Dendritic cell treated with granulocyte-macrophage colony-stimulating factor and Interleukin-4, amounts not matched to agents 40 ng/mL and 50 ng/mL, for 4 days (primary cell): ENCODE results near the gene STX17.
"Not testable (repeated sequence)": the region's sequence is repeated elsewhere in the genome, so short reads cannot be mapped to it uniquely, and the experiment has no call there.

ENCODE experiments used
- H3K27ac Mint-ChIP-seq: one replicate; pipeline ENCODE4 v1.8.0; 2022; ENCODE audit warnings: mild to moderate bottlenecking, mixed read lengths
- H3K27me3 Mint-ChIP-seq: one replicate; pipeline ENCODE4 v1.8.0; 2022; ENCODE audit warnings: mild to moderate bottlenecking, mixed read lengths
- H3K36me3 Mint-ChIP-seq: one replicate; pipeline ENCODE4 v1.8.0; 2022; ENCODE audit warnings: low read depth, mixed read lengths
- H3K4me1 Mint-ChIP-seq: one replicate; pipeline ENCODE4 v1.8.0; 2022; ENCODE audit warnings: low read depth, mixed read lengths
- H3K4me3 Mint-ChIP-seq: one replicate; pipeline ENCODE4 v1.8.0; 2022; ENCODE audit warnings: mild to moderate bottlenecking, moderate library complexity, mixed read lengths
- H3K9me3 Mint-ChIP-seq: one replicate; pipeline ENCODE4 v1.8.0; 2022; ENCODE audit warnings: mixed read lengths
- intact Hi-C: fragments of 100-400 bp; cut with micrococcal nuclease; formaldehyde crosslinking; loops from one replicate; pipeline ENCODE4 v1.15.0; 2022

The STX17 gene

DNA sequence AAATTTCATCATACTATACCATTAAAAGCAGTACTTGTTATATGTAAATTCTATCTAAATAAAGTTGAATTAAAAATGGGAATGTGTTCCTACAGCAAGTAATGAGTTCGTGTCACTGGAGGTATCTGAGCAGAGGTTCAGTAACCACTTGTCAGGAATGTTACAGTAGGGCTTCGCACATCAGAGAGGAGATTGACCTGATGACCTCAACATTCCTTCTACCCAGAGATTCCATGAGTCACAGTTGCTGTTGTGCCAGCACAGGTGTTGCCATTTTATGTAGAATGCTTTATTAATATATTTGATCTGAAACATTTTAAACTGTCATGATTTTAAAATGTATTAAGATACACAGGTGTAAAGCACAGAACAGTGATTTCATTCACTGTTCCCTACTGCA lies 60.3 kb downstream of the STX17 start:
- Mint-ChIP-seq H3K27me3 (no peaks in the 10 kb centered on the region), H3K4me1 (no peaks in the 10 kb centered on the region), H3K4me3 (no peak overlapping the region), H3K36me3 (peaks cover 47% of the 10 kb centered on the region), H3K27ac (no peak overlapping the region), H3K9me3 (no peaks in the 10 kb centered on the region)
- intact Hi-C loops: no loop called here

DNA sequence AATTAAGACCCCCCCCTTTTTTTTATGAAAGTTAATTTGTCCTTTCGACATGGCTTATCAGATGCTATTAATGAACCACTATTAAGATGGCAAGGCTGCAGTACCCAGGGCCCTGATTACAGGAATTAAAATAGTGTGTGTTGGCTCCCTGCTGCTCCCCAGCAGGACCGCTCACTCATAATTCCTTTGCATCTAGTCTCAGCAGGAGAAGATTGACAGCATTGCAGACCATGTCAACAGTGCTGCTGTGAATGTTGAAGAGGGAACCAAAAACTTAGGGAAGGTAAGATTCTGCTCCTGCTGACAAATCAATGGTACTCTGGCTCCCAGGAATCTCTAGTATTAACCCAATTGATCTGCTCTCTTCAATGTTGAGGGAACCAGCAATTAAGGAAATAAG lies 61.0 kb downstream of the STX17 start:
- no peaks in the 10 kb centered on the region for H3K27me3 Mint-ChIP-seq
- no peaks in the 10 kb centered on the region for H3K9me3 Mint-ChIP-seq
- H3K36me3 Mint-ChIP-seq: peaks cover 45% of the 10 kb centered on the region
- intact Hi-C loops: no loop called here
- no peaks in the 10 kb centered on the region for H3K4me1 Mint-ChIP-seq
- no peak overlapping the region for H3K27ac Mint-ChIP-seq
- no peak overlapping the region for H3K4me3 Mint-ChIP-seq

DNA sequence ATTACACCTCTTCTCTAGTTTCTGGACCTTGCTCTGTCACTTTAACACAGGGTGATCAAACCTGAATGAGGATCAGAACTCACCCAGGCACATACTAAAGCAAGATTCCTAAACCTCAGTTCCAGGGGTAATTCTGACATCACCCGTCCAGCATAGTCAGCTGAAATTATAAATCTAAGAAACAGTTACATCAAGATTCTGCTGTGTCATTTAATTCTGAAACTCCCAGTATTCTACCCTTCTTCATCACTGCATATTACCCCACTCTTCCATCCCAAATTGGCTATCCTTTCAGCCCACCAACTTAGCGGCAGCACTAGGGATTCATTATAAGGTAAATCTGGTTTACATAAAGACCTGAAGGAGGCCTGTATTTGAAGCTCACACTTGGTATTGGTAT lies 64.0 kb downstream of the STX17 start:
- no peaks in the 10 kb centered on the region for H3K27me3 Mint-ChIP-seq
- peaks cover 39% of the 10 kb centered on the region for H3K36me3 Mint-ChIP-seq
- no peaks in the 10 kb centered on the region for H3K4me1 Mint-ChIP-seq
- intact Hi-C loops: no loop called here
- H3K27ac Mint-ChIP-seq: no peak overlapping the region
- no peak overlapping the region for H3K4me3 Mint-ChIP-seq
- no peaks in the 10 kb centered on the region for H3K9me3 Mint-ChIP-seq

DNA sequence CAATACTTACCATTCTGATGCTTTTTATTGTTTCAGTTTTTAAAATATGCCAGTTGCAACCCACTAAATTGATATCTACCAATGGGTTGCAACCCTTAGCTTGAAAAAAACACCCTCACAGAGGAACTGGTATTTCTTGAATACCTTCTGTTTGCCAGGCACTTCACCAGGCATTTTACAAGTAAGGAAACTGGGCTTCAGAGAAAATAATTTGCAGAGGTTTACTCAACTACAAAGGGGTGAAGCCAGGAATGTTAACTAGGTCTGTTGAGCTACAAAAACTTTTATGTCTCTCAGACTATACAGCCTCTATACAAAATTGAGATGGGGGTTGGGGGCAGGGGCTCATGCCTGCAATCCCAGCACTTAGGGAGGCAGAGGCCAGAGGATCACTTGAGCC lies 65.0 kb downstream of the STX17 start:
- Mint-ChIP-seq H3K9me3 (no peaks in the 10 kb centered on the region), H3K27ac (no peak overlapping the region), H3K4me1 (no peaks in the 10 kb centered on the region), H3K36me3 (peaks cover 32% of the 10 kb centered on the region), H3K4me3 (no peak overlapping the region), H3K27me3 (no peaks in the 10 kb centered on the region)
- intact Hi-C loops: no loop called here

DNA sequence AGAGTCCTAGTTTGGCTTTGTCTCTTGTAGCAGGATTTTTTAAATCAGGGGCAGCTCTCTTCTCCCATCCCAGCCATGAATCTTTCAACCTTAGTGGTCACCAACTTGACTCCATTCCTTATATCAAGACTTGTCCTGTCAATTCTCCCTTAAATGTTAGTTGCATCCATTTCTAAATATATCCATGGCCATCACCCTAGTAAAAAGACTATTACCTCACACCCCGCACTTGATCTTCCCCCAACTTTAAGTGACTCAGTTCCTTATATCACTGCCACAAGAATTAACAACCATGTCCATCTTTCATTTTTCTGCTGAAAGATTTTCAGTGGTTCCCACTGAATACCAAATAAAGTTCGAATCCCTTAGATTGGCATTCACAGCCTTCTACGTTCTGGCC lies 67.0 kb downstream of the STX17 start:
- intact Hi-C loops: no loop called here
- Mint-ChIP-seq H3K4me1 (no peaks in the 10 kb centered on the region), H3K27ac (no peak overlapping the region), H3K4me3 (no peak overlapping the region), H3K27me3 (no peaks in the 10 kb centered on the region), H3K36me3 (peaks cover 27% of the 10 kb centered on the region), H3K9me3 (no peaks in the 10 kb centered on the region)

DNA sequence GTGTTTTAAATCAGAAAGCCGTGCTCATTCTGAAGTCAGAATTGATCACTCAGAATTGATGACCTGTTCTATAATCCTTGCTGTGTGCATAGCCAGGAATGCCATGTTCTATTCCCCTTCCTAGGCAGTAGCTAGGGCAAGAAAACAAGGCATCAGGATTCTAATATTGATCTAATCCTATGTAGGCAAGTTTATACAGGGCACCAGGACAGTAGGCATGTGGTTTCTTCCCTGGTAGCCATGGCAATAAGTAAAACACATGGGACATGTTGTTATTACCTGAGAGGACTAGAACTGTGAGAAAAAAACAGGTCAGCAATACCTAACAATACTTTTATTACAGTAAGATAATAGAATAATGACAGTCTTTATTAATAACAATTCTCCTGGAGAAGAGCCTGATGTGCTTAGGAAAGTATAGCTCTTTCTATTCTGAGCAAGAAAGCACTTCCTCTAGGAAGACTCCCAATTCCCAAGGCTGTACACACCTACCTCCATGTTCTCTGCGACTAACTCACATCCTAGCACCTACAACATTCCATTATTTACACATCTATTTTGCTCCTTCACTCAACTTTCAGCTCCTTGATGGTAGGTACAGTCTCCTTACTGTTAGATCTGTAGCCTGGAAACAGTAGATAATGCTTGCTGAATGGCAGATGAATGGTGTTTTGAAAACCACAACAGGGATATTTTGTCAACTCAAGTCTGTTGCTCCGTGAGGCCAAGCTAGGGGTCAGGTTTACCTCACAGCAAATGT lies 70.8 kb downstream of the STX17 start:
- Mint-ChIP-seq H3K9me3 (no peaks in the 10 kb centered on the region), H3K27ac (no peak overlapping the region), H3K27me3 (no peaks in the 10 kb centered on the region), H3K4me1 (no peaks in the 10 kb centered on the region), H3K4me3 (no peak overlapping the region), H3K36me3 (peaks cover 30% of the 10 kb centered on the region)
- intact Hi-C loops: no loop called here

DNA sequence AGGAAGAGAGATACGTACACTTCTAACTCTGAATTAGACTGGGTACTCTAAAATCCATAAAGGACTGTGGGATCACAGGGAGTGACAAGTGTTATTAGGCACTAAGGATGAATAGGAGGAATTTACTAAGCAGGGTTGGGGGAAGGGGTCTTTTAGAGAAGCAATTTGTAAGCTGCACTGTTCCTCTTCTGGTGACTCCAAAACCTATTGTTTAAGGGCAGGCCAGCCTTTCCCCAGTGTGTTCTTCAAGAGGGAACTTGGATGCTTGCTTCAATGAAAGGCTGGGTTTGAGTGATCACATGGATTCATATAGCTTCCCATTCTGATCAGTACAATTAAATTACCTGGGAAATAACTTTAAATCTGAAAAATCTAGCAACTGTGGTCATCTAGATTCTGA lies 71.8 kb downstream of the STX17 start:
- Mint-ChIP-seq H3K36me3 (peaks cover 38% of the 10 kb centered on the region), H3K27me3 (no peaks in the 10 kb centered on the region), H3K9me3 (no peaks in the 10 kb centered on the region), H3K4me3 (no peak overlapping the region), H3K27ac (no peak overlapping the region), H3K4me1 (no peaks in the 10 kb centered on the region)
- intact Hi-C loops: no loop called here

DNA sequence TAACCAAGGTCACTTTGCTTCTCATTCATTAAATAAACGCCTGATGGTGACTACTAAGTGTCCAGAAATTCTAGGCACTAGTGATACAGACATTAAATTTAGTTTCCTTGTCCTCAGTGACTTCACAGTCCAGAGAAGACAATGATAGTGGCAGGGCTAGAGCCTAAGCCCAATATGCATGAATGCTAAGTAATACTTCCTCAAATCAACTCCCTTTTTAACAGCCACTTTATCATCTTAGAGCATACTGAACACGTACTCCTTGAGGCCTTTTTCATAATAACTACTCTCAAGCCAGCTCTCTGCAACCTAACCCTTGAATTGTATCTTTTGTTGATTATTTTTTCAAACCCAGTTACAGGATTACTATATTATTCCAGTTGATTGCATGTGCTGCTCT lies 74.1 kb downstream of the STX17 start:
- Mint-ChIP-seq H3K4me3 (no peak overlapping the region), H3K9me3 (no peaks in the 10 kb centered on the region), H3K36me3 (peaks cover 43% of the 10 kb centered on the region), H3K27ac (no peak overlapping the region), H3K27me3 (no peaks in the 10 kb centered on the region), H3K4me1 (no peaks in the 10 kb centered on the region)
- intact Hi-C loops: no loop called here

DNA sequence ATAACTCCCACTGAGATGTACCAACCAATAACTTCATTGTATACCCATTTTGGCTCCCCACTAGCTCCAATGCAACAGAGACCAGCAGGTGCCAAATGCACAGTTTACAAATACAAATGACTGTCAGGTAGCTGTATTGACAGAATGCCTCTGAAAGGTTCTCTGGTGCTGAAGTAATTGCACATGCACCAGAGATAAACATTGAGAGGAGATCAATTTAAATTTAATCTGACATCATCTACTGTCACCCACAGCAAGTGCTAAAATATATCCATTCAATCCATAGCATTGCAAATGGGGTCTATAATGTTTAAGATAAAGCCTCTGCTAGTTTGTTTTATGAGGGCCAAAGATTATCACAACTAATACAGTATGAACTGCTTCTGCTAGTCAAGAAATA lies 80.2 kb downstream of the STX17 start:
- Mint-ChIP-seq H3K4me3 (no peak overlapping the region), H3K9me3 (peaks cover 14% of the 10 kb centered on the region), H3K4me1 (no peaks in the 10 kb centered on the region), H3K36me3 (peaks cover 62% of the 10 kb centered on the region), H3K27me3 (no peaks in the 10 kb centered on the region), H3K27ac (no peak overlapping the region)
- intact Hi-C loops: no loop called here

DNA sequence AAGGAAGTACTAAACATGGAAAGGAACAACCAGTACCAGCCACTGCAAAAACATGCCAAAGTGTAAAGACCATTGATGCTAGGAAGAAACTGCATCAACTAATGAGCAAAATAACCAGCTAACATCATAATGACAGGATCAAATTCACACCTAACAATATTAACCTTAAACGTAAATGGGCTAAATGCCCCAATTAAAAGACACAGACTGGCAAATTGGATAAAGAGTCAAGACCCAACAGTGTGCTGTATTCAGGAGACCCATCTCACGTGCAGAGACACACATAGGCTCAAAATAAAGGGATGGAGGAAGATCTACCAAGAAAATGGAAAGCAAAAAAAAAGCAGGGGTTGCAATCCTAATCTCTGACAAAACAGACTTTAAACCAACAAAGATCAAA lies 84.1 kb downstream of the STX17 start:
- H3K4me1 Mint-ChIP-seq, H3K27me3 Mint-ChIP-seq, intact Hi-C loops, H3K27ac Mint-ChIP-seq, H3K4me3 Mint-ChIP-seq: not testable (repeated sequence)
- H3K36me3 Mint-ChIP-seq: peaks cover 74% of the 10 kb centered on the region
- peaks cover 16% of the 10 kb centered on the region for H3K9me3 Mint-ChIP-seq

DNA sequence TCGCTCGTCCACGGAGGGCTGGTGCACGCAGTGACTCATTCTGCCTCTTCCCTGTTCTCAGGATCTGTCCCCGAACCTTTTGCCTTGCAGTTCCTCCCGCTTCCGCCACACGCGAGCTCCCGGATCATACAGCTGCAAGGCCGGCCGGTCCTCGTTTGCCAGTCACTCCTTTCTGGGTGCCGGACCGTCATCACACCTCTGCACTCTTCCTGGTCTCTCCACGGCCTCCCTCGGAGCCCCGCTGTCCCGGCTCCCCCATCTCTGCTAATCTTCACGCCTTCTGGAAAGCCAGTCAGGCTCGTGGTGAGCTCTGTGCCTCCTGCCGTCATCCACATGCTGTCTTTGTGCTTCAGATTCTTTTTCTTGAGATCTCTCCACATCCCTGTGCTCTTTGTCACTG lies 91.8 kb downstream of the STX17 start:
- Mint-ChIP-seq H3K4me3 (no peak overlapping the region), H3K9me3 (peaks cover 11% of the 10 kb centered on the region), H3K27ac (no peak overlapping the region), H3K36me3 (peaks cover 77% of the 10 kb centered on the region), H3K4me1 (no peaks in the 10 kb centered on the region), H3K27me3 (no peaks in the 10 kb centered on the region)
- intact Hi-C loops: no loop called here

DNA sequence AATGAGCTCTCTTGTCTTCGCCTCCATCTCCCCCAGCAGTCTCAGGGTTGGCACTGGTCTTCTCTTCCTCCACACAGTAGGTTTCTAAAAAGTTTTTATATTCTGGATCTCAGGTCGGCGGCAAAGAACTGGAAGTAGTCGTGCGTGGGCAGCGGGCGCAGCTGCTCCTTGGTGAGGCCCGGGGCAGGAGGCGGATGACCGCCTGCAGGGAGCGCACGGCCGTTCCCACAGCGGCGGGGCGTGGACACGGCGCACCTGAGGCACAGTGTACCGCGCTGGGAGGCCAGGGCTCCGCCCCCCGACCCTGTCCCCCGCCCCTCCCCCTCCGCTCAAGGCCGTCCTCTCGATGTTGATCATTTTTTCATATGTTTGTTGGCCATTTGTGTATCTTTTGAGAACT lies 92.4 kb downstream of the STX17 start:
- intact Hi-C loops: no loop called here
- Mint-ChIP-seq H3K36me3 (peaks cover 78% of the 10 kb centered on the region), H3K27ac (no peak overlapping the region), H3K27me3 (no peaks in the 10 kb centered on the region), H3K4me3 (no peak overlapping the region), H3K4me1 (no peaks in the 10 kb centered on the region), H3K9me3 (peaks cover 11% of the 10 kb centered on the region)

DNA sequence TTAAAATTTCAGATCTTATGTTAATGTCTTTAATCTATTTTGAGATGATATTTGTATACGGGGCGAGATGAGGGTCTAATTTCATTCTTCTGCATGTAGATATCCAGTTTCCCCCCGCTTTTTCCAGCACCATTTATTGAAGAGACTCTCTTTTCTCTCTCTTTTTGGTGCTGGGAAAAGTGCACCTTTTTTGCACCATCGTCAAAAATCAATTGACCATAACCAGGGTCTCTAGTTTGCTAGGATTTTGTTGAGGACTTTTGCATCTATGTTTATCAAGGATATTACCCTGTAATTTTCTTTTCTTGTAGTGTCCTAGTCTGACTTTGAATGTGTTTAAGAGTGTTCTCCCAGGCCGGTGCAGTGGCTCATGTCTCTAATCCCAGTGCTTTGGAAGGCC lies 93.3 kb downstream of the STX17 start:
- no peak overlapping the region for H3K4me3 Mint-ChIP-seq
- no peaks in the 10 kb centered on the region for H3K4me1 Mint-ChIP-seq
- H3K27me3 Mint-ChIP-seq: no peaks in the 10 kb centered on the region
- no peak overlapping the region for H3K27ac Mint-ChIP-seq
- H3K36me3 Mint-ChIP-seq: peaks cover 78% of the 10 kb centered on the region
- peaks cover 11% of the 10 kb centered on the region for H3K9me3 Mint-ChIP-seq
- intact Hi-C loops: no loop called here

DNA sequence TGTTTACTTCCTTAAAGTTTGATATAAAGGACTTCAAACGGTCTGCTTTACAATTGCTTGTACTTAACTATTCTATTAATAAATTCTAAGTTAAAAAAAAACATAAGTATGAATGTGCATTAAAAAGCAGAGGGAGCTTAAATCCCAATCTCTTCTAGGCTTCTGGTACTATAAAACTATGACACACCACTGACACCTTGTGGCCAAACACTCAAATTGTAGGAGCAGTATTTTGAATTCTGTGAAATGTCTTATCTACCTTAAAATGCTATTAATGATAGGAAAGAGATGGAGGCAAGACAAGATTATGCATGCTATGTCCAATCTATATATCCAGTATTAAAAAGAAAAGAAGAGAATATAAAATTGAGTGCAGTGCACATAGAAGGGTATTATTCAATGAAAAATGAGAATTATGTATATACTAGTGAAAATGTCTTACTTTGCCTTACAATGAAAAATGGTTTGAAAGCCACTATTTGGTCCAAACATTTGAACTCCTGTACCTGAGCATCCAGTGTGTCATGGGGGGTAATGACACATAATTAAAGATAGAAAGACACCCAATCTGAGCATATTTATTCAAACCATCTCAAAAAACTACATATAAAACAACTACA lies 104.7 kb downstream of the STX17 start:
- H3K4me3 Mint-ChIP-seq: no peak overlapping the region
- no peaks in the 10 kb centered on the region for H3K4me1 Mint-ChIP-seq
- H3K36me3 Mint-ChIP-seq: peaks cover 62% of the 10 kb centered on the region
- H3K9me3 Mint-ChIP-seq: no peaks in the 10 kb centered on the region
- no peak overlapping the region for H3K27ac Mint-ChIP-seq
- intact Hi-C loops: loop anchor here (5.0 to 10.0 kb wide), 4 partner anchors 204 to 829 kb away; no protein-coding TSS in a partner anchor
- no peaks in the 10 kb centered on the region for H3K27me3 Mint-ChIP-seq

DNA sequence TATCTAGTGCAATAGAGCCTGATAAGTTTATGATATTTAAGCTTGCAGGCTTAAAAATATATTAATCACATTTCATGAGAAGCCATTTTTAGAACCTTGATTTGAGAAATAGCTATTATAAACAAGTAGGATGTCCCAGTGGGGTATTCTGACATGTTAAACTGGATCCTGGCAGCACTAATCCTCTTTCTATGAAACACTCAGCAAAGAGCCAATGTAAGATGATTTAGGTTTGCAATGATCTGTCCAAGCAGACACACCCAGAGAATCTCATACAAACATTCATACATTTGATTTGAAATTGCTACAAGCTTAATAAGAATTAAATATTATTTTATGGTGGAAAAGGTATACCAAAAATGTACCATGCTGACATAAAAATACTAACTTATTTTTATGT lies 105.8 kb downstream of the STX17 start:
- intact Hi-C loops: loop anchor here (5.0 to 10.0 kb wide), 4 partner anchors 205 to 830 kb away; no protein-coding TSS in a partner anchor
- no peaks in the 10 kb centered on the region for H3K9me3 Mint-ChIP-seq
- H3K36me3 Mint-ChIP-seq: peaks cover 56% of the 10 kb centered on the region
- no peaks in the 10 kb centered on the region for H3K4me1 Mint-ChIP-seq
- no peak overlapping the region for H3K4me3 Mint-ChIP-seq
- H3K27me3 Mint-ChIP-seq: no peaks in the 10 kb centered on the region
- H3K27ac Mint-ChIP-seq: no peak overlapping the region
